HG02852 (cell line): ENCODE results near the gene ZBTB7A.
"Not testable (repeated sequence)": the region's sequence is repeated elsewhere in the genome, so short reads cannot be mapped to it uniquely, and the experiment has no call there.

ENCODE experiments used
- ATAC-seq: cut with Tn5 transposase; IDR thresholded peaks from one replicate; pipeline ENCODE4 v1.9.1; 2021; ENCODE audit warnings: mild to moderate bottlenecking, moderate library complexity; ENCODE audit not compliant: unreplicated experiment

ZBTB7A gene

GRCh38 chr19:3998667-3999412, 67.9 kb downstream of the ZBTB7A start:
- ATAC-seq: not testable (repeated sequence)

- ATAC-seq: no peak
These were observed 71.1 kb downstream of the ZBTB7A start for GRCh38 chr19:3995607-3996006.
